HepG2 (cell line): ENCODE data around the gene PEX13. TPM values are rescaled to one million over a fixed set of nuclear protein-coding genes. Genes with fewer than 3 reads are reported as not detected.

Experiments
- ATAC-seq: fragments of 200-7000 bp; cut with Tn5 transposase; 3 replicates; pipeline ENCODE4 v1.9.1; 2020; ENCODE audit warnings: mild to moderate bottlenecking, moderate library complexity
- BruUV-seq: library from RNA; stranded (reverse); fragments of 400-500 nt; replicated peaks from 2 replicates; lab custom pipeline; 2021; lab: Mats Ljungman, UMichigan
- CTCF ChIA-PET: fragments of 300-600 bp; formaldehyde crosslinking; extraction: SDS; loops from one replicate; lab custom pipeline; 2021; ENCODE audit warnings: low total read pairs, inconsistent platforms, low intra/inter-chr PET ratio; lab: Yijun Ruan, JAX
- POLR2A ChIA-PET: fragments of 350-600 bp; sonication (Branson Sonifier 250); formaldehyde crosslinking; loops from one replicate; lab custom pipeline; 2020; ENCODE audit warnings: antibody characterized with exemption, inconsistent platforms; lab: Yijun Ruan, JAX
- DNase-seq: peaks from one replicate; pipeline ENCODE4 v3.0.0-alpha.2; 2015; ENCODE audit warnings: low spot score
- FAIRE-seq: peaks from 3 replicates; lab custom pipeline; 2011; peaks lifted over from hg19 to GRCh38; lab: Jason Lieb, UNC
- H2AFZ ChIP-seq: one replicate; pipeline ENCODE4 v1.6.1; 2011; ENCODE audit warnings: low read length, inconsistent platforms
- H3K27ac ChIP-seq: fragments of 300-600 bp; 3 replicates; pipeline ENCODE4 v1.8.0; 2011; ENCODE audit warnings: mixed run types, mild to moderate bottlenecking, mixed read lengths, low read length, inconsistent platforms; ENCODE audit not compliant: insufficient read depth; ENCODE audit errors: extremely low read length
- H3K27me3 ChIP-seq, 2 experiments: fragments of 200-600 bp in 1 of 2; 2 replicates in 1 of 2; 3 replicates in 1 of 2; pipeline versions ENCODE4 v1.6.0 to v1.8.0; 2011; ENCODE audit warnings: low read length in 2 of 2, mild to moderate bottlenecking in 2 of 2, moderate library complexity in 2 of 2, inconsistent platforms in 1 of 2; ENCODE audit not compliant: insufficient read depth in 2 of 2, control insufficient read depth in 1 of 2
- H3K36me3 ChIP-seq, 2 experiments: fragments of 200-600 bp in 1 of 2; replicated peaks in 1 of 2; 2 replicates in 1 of 2; 3 replicates in 1 of 2; pipeline versions ENCODE4 v1.5.1 to v1.8.0; 2011; ENCODE audit warnings: low read length in 2 of 2, inconsistent platforms in 1 of 2; ENCODE audit not compliant: insufficient read depth in 2 of 2, control insufficient read depth in 1 of 2
- H3K4me1 ChIP-seq: 2 replicates; pipeline ENCODE4 v1.5.1; 2012; ENCODE audit warnings: low read length, inconsistent platforms; ENCODE audit not compliant: insufficient read depth
- H3K4me2 ChIP-seq: 2 replicates; pipeline ENCODE4 v1.6.0; 2011; ENCODE audit warnings: low read depth, low read length, inconsistent platforms
- H3K4me3 ChIP-seq, 3 experiments: fragments of 200-600 bp in 1 of 3; sonication (generic), shearing (Covaris generic) in 1 of 3; replicated peaks in 1 of 3; 2 replicates each; pipeline ENCODE4 v1.5.1; 2011 to 2016; ENCODE audit warnings: low read length in 3 of 3, inconsistent platforms in 2 of 3, low read depth in 2 of 3, mild to moderate bottlenecking in 2 of 3, control low read depth in 1 of 3, mixed read lengths in 1 of 3; ENCODE audit not compliant: insufficient read depth in 1 of 3
- H3K79me2 ChIP-seq: one replicate; pipeline ENCODE4 v1.6.1; 2011; ENCODE audit warnings: low read length, inconsistent platforms; ENCODE audit not compliant: insufficient read depth
- H3K9ac ChIP-seq: 2 replicates; pipeline ENCODE4 v1.6.0; 2011; ENCODE audit warnings: mild to moderate bottlenecking, low read depth, low read length, inconsistent platforms; ENCODE audit not compliant: insufficient read depth
- H3K9me3 ChIP-seq: 2 replicates; pipeline ENCODE4 v1.5.1; 2012; ENCODE audit warnings: mild to moderate bottlenecking, low read length
- H4K20me1 ChIP-seq: 2 replicates; pipeline ENCODE4 v1.6.0; 2011; ENCODE audit warnings: inconsistent platforms, mild to moderate bottlenecking, low read length, moderate library complexity; ENCODE audit not compliant: insufficient read depth
- CC2D1A ChIP-seq: sonication (generic); formaldehyde crosslinking; IDR thresholded peaks from 2 replicates; pipeline ENCODE4 v1.8.1; 2023; ENCODE audit warnings: mild to moderate bottlenecking, missing genetic modification reagents
- GATAD2A ChIP-seq: IDR thresholded peaks from 2 replicates; pipeline ENCODE4 v1.6.1; 2016
- HOXA9 ChIP-seq: sonication (generic); formaldehyde crosslinking; IDR thresholded peaks from 2 replicates; pipeline ENCODE4 v1.8.1; 2022; ENCODE audit warnings: missing genetic modification reagents, mild to moderate bottlenecking, moderate library complexity, borderline replicate concordance
- KLF11 ChIP-seq: IDR thresholded peaks from 2 replicates; pipeline ENCODE4 v1.6.1; 2016; ENCODE audit warnings: missing compliant biosample characterization
- MEF2D ChIP-seq: sonication (generic); formaldehyde crosslinking; IDR thresholded peaks from 2 replicates; pipeline ENCODE4 v1.5.1; 2020; ENCODE audit warnings: mild to moderate bottlenecking, missing genetic modification reagents
- MYPOP ChIP-seq: sonication (generic); formaldehyde crosslinking; IDR thresholded peaks from 2 replicates; pipeline ENCODE4 v1.8.1; 2023; ENCODE audit warnings: mild to moderate bottlenecking, moderate library complexity, missing genetic modification reagents
- RCOR2 ChIP-seq: IDR thresholded peaks from 2 replicates; pipeline ENCODE4 v1.6.1; 2016; ENCODE audit warnings: missing biosample characterization, missing genetic modification reagents
- SKI ChIP-seq: fragments of 450-650 bp; IDR thresholded peaks from one replicate; pipeline ENCODE4 v1.6.1; 2018; ENCODE audit warnings: mild to moderate bottlenecking; ENCODE audit not compliant: partially characterized antibody
- ZNF780A ChIP-seq: sonication (generic); formaldehyde crosslinking; IDR thresholded peaks from 2 replicates; pipeline ENCODE4 v1.8.0; 2022; ENCODE audit warnings: mild to moderate bottlenecking, missing genetic modification reagents, moderate library complexity
- ZSCAN22 ChIP-seq: sonication (generic); formaldehyde crosslinking; IDR thresholded peaks from 2 replicates; pipeline ENCODE4 v1.4.0; 2020; ENCODE audit warnings: mild to moderate bottlenecking, missing genetic modification reagents
- WGBS: methylation state at CpG from one replicate; pipeline ENCODE4 v1.1.6; 2017; ENCODE audit warnings: low lambda C conversion rate; 5-methylcytosine and 5-hydroxymethylcytosine counted together
- in situ Hi-C: cut with HindIII; loops from 2 replicates; pipeline ENCODE4 v1.10.0; 2017; ENCODE audit warnings: low pct_unique_long_range_greater_than_20kb; ENCODE audit not compliant: extremely low pct_ligation_motif_present
- intact Hi-C: fragments of 100-400 bp; cut with micrococcal nuclease; formaldehyde crosslinking; loops from one replicate; pipeline ENCODE4 v1.10.0; 2022; ENCODE audit not compliant: unreplicated experiment
- polyA plus RNA-seq, 8 experiments: library from polyadenylated mRNA; depleted of rRNA in 3 of 8; stranded (reverse) in 7 of 8; unstranded in 1 of 8; fragments of >200 nt; fragmentation: Illumina TruSeq in 4 of 8; extraction: Trizol in 4 of 8; gene quantifications; 2 replicates each; pipeline versions ENCODE4 v1.2.1 to v1.2.3, GENCODE V29; 2011 to 2016; ENCODE audit warnings: low read depth in 4 of 8, missing spikeins in 1 of 8, mixed read lengths in 1 of 8; ENCODE audit not compliant: insufficient read depth in 1 of 8
- total RNA-seq, 5 experiments: library from RNA; depleted of rRNA; stranded (reverse); fragments of >200 nt; fragmentation: Illumina TruSeq; extraction: Trizol; gene quantifications; 2 replicates each; pipeline ENCODE4 v1.2.3, GENCODE V29; 2016; ENCODE audit warnings: low read depth in 1 of 5
- TF ChIP-seq, protein P1 (sequence below): sonication (generic); formaldehyde crosslinking; IDR thresholded peaks from 2 replicates; pipeline ENCODE4 v1.8.1; 2023; ENCODE audit warnings: mild to moderate bottlenecking, missing genetic modification reagents, borderline replicate concordance
- TF ChIP-seq, protein P2 (sequence below): sonication (generic); formaldehyde crosslinking; IDR thresholded peaks from 2 replicates; pipeline ENCODE4 v1.8.0; 2022; ENCODE audit warnings: mild to moderate bottlenecking, missing genetic modification reagents, moderate library complexity
- TF ChIP-seq, protein P3 (sequence below): sonication (generic); formaldehyde crosslinking; IDR thresholded peaks from 2 replicates; pipeline ENCODE4 v1.5.1; 2020; ENCODE audit warnings: mild to moderate bottlenecking, missing genetic modification reagents

Gene PEX13
- total and polyA plus RNA-seq, 2 of the 13 experiments (the other 11 are each of a cell fraction or from before 2014, with no cell fraction given): 47.9 to 75.9 TPM

DNA sequence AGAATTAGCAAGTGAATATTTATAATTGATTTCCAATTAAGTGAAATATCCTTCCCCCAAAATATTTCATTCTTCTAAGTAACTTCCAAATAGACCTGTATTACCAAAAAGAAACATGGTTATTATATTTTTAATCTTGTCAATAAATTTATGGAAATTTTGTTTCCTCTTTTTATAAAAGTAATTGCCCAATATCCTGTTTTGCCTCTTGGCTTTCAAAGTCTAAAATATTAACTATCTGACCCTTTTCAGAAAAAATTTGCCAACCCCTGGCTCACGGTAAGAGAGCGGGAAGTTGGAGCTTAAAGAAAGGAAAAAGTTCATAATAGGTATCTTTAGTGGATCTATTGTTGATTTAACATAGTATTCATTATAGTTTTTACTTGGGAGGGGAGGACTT, 27.7 kb downstream of the PEX13 start:
- no peak overlapping the region for H3K4me2 ChIP-seq
- no peak overlapping the region for H3K9ac ChIP-seq
- no peak for DNase-seq
- intact Hi-C loops: no loop called here
- H4K20me1 ChIP-seq: peaks cover 2% of the 10 kb centered on the region; the same call in 1 of the 2 replicates
- ChIA-PET CTCF (no interaction called here), POLR2A (no interaction called here)
- peaks cover 6% of the 10 kb centered on the region for H3K79me2 ChIP-seq
- no peaks in the 10 kb centered on the region for H3K9me3 ChIP-seq
- 97% methylated on average over 2 of the region's 2 CpGs for WGBS
- H2AFZ ChIP-seq: no peak overlapping the region
- peaks cover 5% of the 10 kb centered on the region; the same call in 1 of the 2 replicates for H3K4me1 ChIP-seq
- TF ChIP-seq MEF2D (CRISPR knock-in tag) (no peak), HOXA9 (no peak), KLF11 (CRISPR knock-in tag) (no peak), MYPOP (no peak), SKI (no peak), CC2D1A (CRISPR knock-in tag) (no peak)
- TF ChIP-seq, all 625 proteins: peak for 0
- H3K36me3 ChIP-seq: peaks cover 10 to 64% of the 10 kb centered on the region in 2 experiments
- no peaks in the 10 kb centered on the region for H3K27me3 ChIP-seq
- no peak overlapping the region for H3K27ac ChIP-seq
- no peak overlapping the region for H3K4me3 ChIP-seq
- BruUV-seq: no TSS peak
- no peak for ATAC-seq
- no peak for FAIRE-seq
- in situ Hi-C loops: no loop called here

- ATAC-seq (no peak), FAIRE-seq (no peak), DNase-seq (no peak)
- peaks cover 6% of the 10 kb centered on the region for H3K79me2 ChIP-seq
- WGBS: 96% methylated on average over 4 of the region's 4 CpGs
- ChIA-PET POLR2A (no interaction called here), CTCF (no interaction called here)
- no peak for TF ChIP-seq ZSCAN22
- TF ChIP-seq, protein P1, sequence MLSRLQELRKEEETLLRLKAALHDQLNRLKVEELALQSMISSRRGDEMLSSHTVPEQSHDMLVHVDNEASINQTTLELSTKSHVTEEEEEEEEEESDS (CRISPR knock-in tag): no peak
- no peak for TF ChIP-seq GATAD2A
- no peak for TF ChIP-seq ZNF780A (CRISPR knock-in tag)
- TF ChIP-seq, protein P2, sequence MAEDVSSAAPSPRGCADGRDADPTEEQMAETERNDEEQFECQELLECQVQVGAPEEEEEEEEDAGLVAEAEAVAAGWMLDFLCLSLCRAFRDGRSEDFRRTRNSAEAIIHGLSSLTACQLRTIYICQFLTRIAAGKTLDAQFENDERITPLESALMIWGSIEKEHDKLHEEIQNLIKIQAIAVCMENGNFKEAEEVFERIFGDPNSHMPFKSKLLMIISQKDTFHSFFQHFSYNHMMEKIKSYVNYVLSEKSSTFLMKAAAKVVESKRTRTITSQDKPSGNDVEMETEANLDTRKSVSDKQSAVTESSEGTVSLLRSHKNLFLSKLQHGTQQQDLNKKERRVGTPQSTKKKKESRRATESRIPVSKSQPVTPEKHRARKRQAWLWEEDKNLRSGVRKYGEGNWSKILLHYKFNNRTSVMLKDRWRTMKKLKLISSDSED (CRISPR knock-in tag): no peak
- TF ChIP-seq RCOR2: no peak
- TF ChIP-seq, protein P3, sequence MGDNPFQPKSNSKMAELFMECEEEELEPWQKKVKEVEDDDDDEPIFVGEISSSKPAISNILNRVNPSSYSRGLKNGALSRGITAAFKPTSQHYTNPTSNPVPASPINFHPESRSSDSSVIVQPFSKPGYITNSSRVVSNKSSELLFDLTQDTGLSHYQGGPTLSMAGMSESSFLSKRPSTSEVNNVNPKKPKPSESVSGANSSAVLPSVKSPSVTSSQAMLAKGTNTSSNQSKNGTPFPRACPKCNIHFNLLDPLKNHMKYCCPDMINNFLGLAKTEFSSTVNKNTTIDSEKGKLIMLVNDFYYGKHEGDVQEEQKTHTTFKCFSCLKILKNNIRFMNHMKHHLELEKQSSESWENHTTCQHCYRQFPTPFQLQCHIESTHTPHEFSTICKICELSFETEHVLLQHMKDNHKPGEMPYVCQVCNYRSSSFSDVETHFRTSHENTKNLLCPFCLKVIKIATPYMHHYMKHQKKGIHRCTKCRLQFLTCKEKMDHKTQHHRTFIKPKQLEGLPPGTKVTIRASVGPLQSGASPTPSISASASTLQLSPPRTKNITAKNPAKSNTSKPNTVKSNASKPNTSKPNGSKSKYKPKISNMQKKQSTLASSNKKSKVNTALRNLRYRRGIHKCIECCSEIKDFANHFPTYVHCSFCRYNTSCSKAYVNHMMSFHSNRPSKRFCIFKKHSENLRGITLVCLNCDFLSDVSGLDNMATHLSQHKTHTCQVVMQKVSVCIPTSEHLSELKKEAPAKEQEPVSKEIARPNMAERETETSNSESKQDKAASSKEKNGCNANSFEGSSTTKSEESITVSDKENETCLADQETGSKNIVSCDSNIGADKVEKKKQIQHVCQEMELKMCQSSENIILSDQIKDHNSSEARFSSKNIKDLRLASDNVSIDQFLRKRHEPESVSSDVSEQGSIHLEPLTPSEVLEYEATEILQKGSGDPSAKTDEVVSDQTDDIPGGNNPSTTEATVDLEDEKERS (CRISPR knock-in tag): no peak
- intact Hi-C loops (no loop called here), in situ Hi-C loops (no loop called here)
- no peak overlapping the region for H2AFZ ChIP-seq
- no peak overlapping the region for H3K27ac ChIP-seq
- H3K4me1 ChIP-seq: peaks cover 5% of the 10 kb centered on the region; the same call in 1 of the 2 replicates
- H4K20me1 ChIP-seq: no peaks in the 10 kb centered on the region; the same call in 1 of the 2 replicates
- no peak overlapping the region for H3K9ac ChIP-seq
- no TSS peak for BruUV-seq
- no peak overlapping the region for H3K4me3 ChIP-seq
- H3K36me3 ChIP-seq: peaks cover 10 to 67% of the 10 kb centered on the region in 2 experiments
- no peaks in the 10 kb centered on the region for H3K9me3 ChIP-seq
- H3K4me2 ChIP-seq: no peak overlapping the region
- H3K27me3 ChIP-seq: no peaks in the 10 kb centered on the region
Observed at GRCh38 chr2:61045999-61046398, 28.5 kb downstream of the PEX13 start.
